H9 (cell line): ENCODE data around the gene SMARCA2. TPM values are rescaled to one million over a fixed set of nuclear protein-coding genes. Genes with fewer than 3 reads are reported as not detected.
A peak's percentile ranks its signal among the peaks of the same experiment; 100 is the strongest.

Experiments used
- DNase-seq: peaks from one replicate; pipeline ENCODE4 v3.0.0-alpha.2; 2017
- H2AFZ ChIP-seq: one replicate; pipeline ENCODE4 v1.6.1; 2013; ENCODE audit warnings: mild to moderate bottlenecking, low read length, control low read depth, moderate library complexity
- H2AK5ac ChIP-seq: 2 replicates; pipeline ENCODE4 v1.6.1; 2013; ENCODE audit warnings: low read length, control low read depth, mixed read lengths; ENCODE audit not compliant: insufficient read length
- H2BK120ac ChIP-seq: one replicate; pipeline ENCODE4 v1.6.1; 2013; ENCODE audit warnings: low read depth, mild to moderate bottlenecking, low read length, control low read depth, inconsistent platforms; ENCODE audit not compliant: poor library complexity, severe bottlenecking
- H2BK12ac ChIP-seq: 2 replicates; pipeline ENCODE4 v1.6.1; 2013; ENCODE audit warnings: low read length, control low read depth, mixed read lengths, low read depth; ENCODE audit not compliant: insufficient read length
- H2BK15ac ChIP-seq: 2 replicates; pipeline ENCODE4 v1.6.1; 2013; ENCODE audit warnings: low read depth, low read length, control low read depth
- H2BK20ac ChIP-seq: one replicate; pipeline ENCODE4 v1.6.1; 2013; ENCODE audit warnings: low read depth, mild to moderate bottlenecking, low read length, control low read depth, inconsistent platforms; ENCODE audit not compliant: poor library complexity, severe bottlenecking
- H2BK5ac ChIP-seq: 2 replicates; pipeline ENCODE4 v1.6.1; 2013; ENCODE audit warnings: low read length, control low read depth, mixed read lengths; ENCODE audit not compliant: insufficient read length
- H3K14ac ChIP-seq: 2 replicates; pipeline ENCODE4 v1.6.1; 2013; ENCODE audit warnings: low read length, control low read depth; ENCODE audit not compliant: insufficient read depth
- H3K18ac ChIP-seq: 2 replicates; pipeline ENCODE4 v1.6.1; 2013; ENCODE audit warnings: low read depth, mild to moderate bottlenecking, mixed read lengths, low read length, control low read depth; ENCODE audit not compliant: insufficient read length
- H3K23ac ChIP-seq: 2 replicates; pipeline ENCODE4 v1.6.1; 2013; ENCODE audit warnings: low read length, control low read depth, mixed read lengths, low read depth; ENCODE audit not compliant: insufficient read length
- H3K23me2 ChIP-seq: 2 replicates; pipeline ENCODE4 v1.6.1; 2013; ENCODE audit warnings: low read depth, mild to moderate bottlenecking, mixed read lengths, low read length, control low read depth; ENCODE audit not compliant: insufficient read length, poor library complexity, severe bottlenecking
- H3K27ac ChIP-seq: 2 replicates; pipeline ENCODE4 v1.5.1; 2013; ENCODE audit warnings: low read length, control low read depth, mixed read lengths, low read depth; ENCODE audit not compliant: insufficient read length
- H3K27me3 ChIP-seq: 2 replicates; pipeline ENCODE4 v1.6.1; 2013; ENCODE audit warnings: low read length, control low read depth, inconsistent platforms; ENCODE audit not compliant: insufficient read depth
- H3K4ac ChIP-seq: 2 replicates; pipeline ENCODE4 v1.6.1; 2013; ENCODE audit warnings: low read depth, mild to moderate bottlenecking, control low read depth, inconsistent platforms, low read length, moderate library complexity
- H3K4me1 ChIP-seq: 2 replicates; pipeline ENCODE4 v1.6.1; 2013; ENCODE audit warnings: low read length, control low read depth, inconsistent platforms; ENCODE audit not compliant: insufficient read depth
- H3K4me2 ChIP-seq: 2 replicates; pipeline ENCODE4 v1.6.1; 2013; ENCODE audit warnings: low read length, control low read depth, mixed read lengths; ENCODE audit not compliant: insufficient read length, insufficient read depth
- H3K56ac ChIP-seq: 2 replicates; pipeline ENCODE4 v1.6.1; 2013; ENCODE audit warnings: low read depth, mild to moderate bottlenecking, mixed read lengths, low read length, control low read depth; ENCODE audit not compliant: insufficient read length
- H3K79me1 ChIP-seq: 2 replicates; pipeline ENCODE4 v1.6.1; 2013; ENCODE audit warnings: low read depth, mild to moderate bottlenecking, moderate library complexity, low read length, control low read depth, inconsistent platforms; ENCODE audit not compliant: insufficient read depth, poor library complexity, severe bottlenecking
- H3K79me2 ChIP-seq: 2 replicates; pipeline ENCODE4 v1.6.1; 2013; ENCODE audit warnings: low read length, control low read depth, inconsistent platforms; ENCODE audit not compliant: insufficient read depth
- H3K9ac ChIP-seq: 2 replicates; pipeline ENCODE4 v1.6.1; 2013; ENCODE audit warnings: low read length, control low read depth, mixed read lengths; ENCODE audit not compliant: insufficient read length; ENCODE audit errors: extremely low read depth
- H3K9me3 ChIP-seq: one replicate; pipeline ENCODE4 v1.6.1; 2013; ENCODE audit warnings: low read depth, low read length, inconsistent platforms; ENCODE audit not compliant: control insufficient read depth
- H3T11ph ChIP-seq: one replicate; pipeline ENCODE4 v1.6.1; 2013; ENCODE audit warnings: mild to moderate bottlenecking, low read length, control low read depth, inconsistent platforms
- H4K20me1 ChIP-seq: one replicate; pipeline ENCODE4 v1.6.1; 2013; ENCODE audit not compliant: control insufficient read depth, insufficient read length, insufficient read depth
- H4K5ac ChIP-seq: 2 replicates; pipeline ENCODE4 v1.6.1; 2013; ENCODE audit warnings: low read depth, mild to moderate bottlenecking, mixed read lengths, low read length, control low read depth; ENCODE audit not compliant: insufficient read length
- H4K8ac ChIP-seq: replicated peaks from 2 replicates; pipeline ENCODE4 v1.6.1; 2013; ENCODE audit warnings: low read length, control low read depth, mixed read lengths, low read depth; ENCODE audit not compliant: insufficient read length
- H4K91ac ChIP-seq: 2 replicates; pipeline ENCODE4 v1.6.1; 2013; ENCODE audit warnings: low read depth, mild to moderate bottlenecking, moderate library complexity, mixed read lengths, low read length, control low read depth; ENCODE audit not compliant: insufficient read length
- H3K27ac Mint-ChIP-seq, 3 experiments: 2 replicates in 2 of 3; 3 replicates in 1 of 3; pipeline ENCODE4 v1.8.0; 2020 to 2021; ENCODE audit warnings: mixed read lengths in 3 of 3, mild to moderate bottlenecking in 1 of 3, moderate library complexity in 1 of 3
- H3K27me3 Mint-ChIP-seq: 2 replicates; pipeline ENCODE4 v1.8.0; 2021; ENCODE audit warnings: low read depth, mild to moderate bottlenecking, moderate library complexity, mixed read lengths
- H3K36me3 Mint-ChIP-seq, 3 experiments: 2 replicates in 2 of 3; 3 replicates in 1 of 3; pipeline ENCODE4 v1.8.0; 2020 to 2021; ENCODE audit warnings: low read depth in 3 of 3, mixed read lengths in 3 of 3; ENCODE audit not compliant: insufficient read depth in 1 of 3
- H3K4me1 Mint-ChIP-seq, 2 experiments: 2 replicates each; pipeline ENCODE4 v1.8.0; 2020; ENCODE audit warnings: mixed read lengths in 2 of 2
- H3K4me3 Mint-ChIP-seq, 2 experiments: 2 replicates in 1 of 2; 3 replicates in 1 of 2; pipeline ENCODE4 v1.8.0; 2020 to 2021; ENCODE audit warnings: mild to moderate bottlenecking in 2 of 2, mixed read lengths in 2 of 2, moderate library complexity in 1 of 2
- H3K9me3 Mint-ChIP-seq, 2 experiments: 2 replicates in 1 of 2; 3 replicates in 1 of 2; pipeline ENCODE4 v1.8.0; 2020; ENCODE audit warnings: mild to moderate bottlenecking in 2 of 2, mixed read lengths in 2 of 2, moderate library complexity in 1 of 2
- CTCF ChIP-seq: fragments of 200-600 bp; sonication (generic); conservative IDR thresholded peaks from 3 replicates; pipeline ENCODE4 v1.8.0; 2021; ENCODE audit warnings: antibody characterized with exemption, mild to moderate bottlenecking
- WGBS: extraction: QIAGEN DNeasy Blood & Tissue Kit; methylation state at CpG from one replicate; pipeline ENCODE4 v1.1.7; 2013; ENCODE audit warnings: missing lambda C conversion rate, low lambda C conversion rate, mixed read lengths; ENCODE audit not compliant: insufficient read length; ENCODE audit errors: extremely low coverage; 5-methylcytosine and 5-hydroxymethylcytosine counted together
- total RNA-seq: library from RNA; stranded (reverse); gene quantifications from 2 replicates; pipeline ENCODE4 v1.2.1, GENCODE V29; 2021

Gene SMARCA2
- total RNA-seq, 1 experiment from 2014 or later, result 15.3 TPM

GRCh38 chr9:2144619-2145018 lies 129.5 kb downstream of the SMARCA2 start:
- Histone ChIP-seq H2BK5ac (no peak overlapping the region), H3K79me1 (no peaks in the 10 kb centered on the region), H3K23me2 (no peaks in the 10 kb centered on the region), H2BK120ac (no peak overlapping the region), H3K18ac (no peak overlapping the region), H3K56ac (no peak overlapping the region), H3K23ac (no peak overlapping the region), H4K20me1 (no peaks in the 10 kb centered on the region), H3K79me2 (no peaks in the 10 kb centered on the region), H3K27me3 (no peaks in the 10 kb centered on the region), H4K8ac (no peak overlapping the region), H2BK12ac (no peak overlapping the region), H3K4ac (no peak overlapping the region), H2AK5ac (no peak overlapping the region), H4K5ac (no peak overlapping the region), H3K27ac (no peak overlapping the region), H4K91ac (no peak overlapping the region), H2AFZ (no peak overlapping the region), H3K9ac (no peak overlapping the region), H2BK15ac (no peak overlapping the region), H3K9me3 (no peaks in the 10 kb centered on the region), H2BK20ac (no peak overlapping the region), H3K4me2 (no peak overlapping the region), H3K14ac (no peak overlapping the region), H3T11ph (no peak overlapping the region), H3K4me1 (0 out of 2 replicates have a peak, but pooled peaks cover 2% of the 10 kb centered on the region)
- 0 out of 7 replicates have a peak overlapping the region, but pooled peaks of 1 of the 3 experiments have one; percentile 35 for H3K27ac Mint-ChIP-seq
- H3K4me3 Mint-ChIP-seq, result no peak overlapping the region
- no peak for DNase-seq
- peaks cover 17 to 23% of the 10 kb centered on the region in 2 experiments for H3K4me1 Mint-ChIP-seq
- H3K36me3 Mint-ChIP-seq, result peaks cover 2 to 6% (median 4%) of the 10 kb centered on the region in 3 experiments; a peak in 5 of 7 replicates
- TF ChIP-seq CTCF, result no peak
- H3K9me3 Mint-ChIP-seq, result peaks cover 3% of the 10 kb centered on the region in 2 experiments; a peak in 4 of 5 replicates
- no peaks in the 10 kb centered on the region for H3K27me3 Mint-ChIP-seq
- WGBS, result no CpG with 5 or more reads among the region's 3 CpGs
